ENCODE measurements around the gene RPP25L.
A peak's percentile ranks its signal among the peaks of the same experiment; 100 is the strongest.

Gene RPP25L

DNA sequence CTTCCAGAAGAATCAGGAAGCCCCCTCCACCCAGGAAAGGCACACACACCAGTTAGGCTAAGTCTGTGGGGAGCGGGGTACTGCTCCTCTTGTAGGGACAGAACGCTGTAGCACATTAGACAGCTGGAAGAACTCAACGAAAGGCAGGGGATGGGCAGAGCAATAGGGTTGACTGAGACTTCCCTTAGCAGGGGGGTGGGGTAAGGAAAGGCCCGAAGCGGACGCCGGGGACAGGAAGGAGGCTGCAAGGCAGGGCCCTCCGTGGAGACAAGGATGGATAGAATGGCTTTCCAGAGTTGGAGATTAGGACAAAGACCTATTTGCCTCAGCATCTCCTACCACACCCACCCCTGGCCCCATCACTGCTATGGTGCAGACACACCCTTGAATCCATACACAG lies 36.7 kb downstream of the RPP25L start:
- no peak overlapping the region for H3K4me3 ChIP-seq (ENCODE audit: low read length)
- no peak for DNase-seq (ENCODE audit: low read depth, low spot score)

DNA sequence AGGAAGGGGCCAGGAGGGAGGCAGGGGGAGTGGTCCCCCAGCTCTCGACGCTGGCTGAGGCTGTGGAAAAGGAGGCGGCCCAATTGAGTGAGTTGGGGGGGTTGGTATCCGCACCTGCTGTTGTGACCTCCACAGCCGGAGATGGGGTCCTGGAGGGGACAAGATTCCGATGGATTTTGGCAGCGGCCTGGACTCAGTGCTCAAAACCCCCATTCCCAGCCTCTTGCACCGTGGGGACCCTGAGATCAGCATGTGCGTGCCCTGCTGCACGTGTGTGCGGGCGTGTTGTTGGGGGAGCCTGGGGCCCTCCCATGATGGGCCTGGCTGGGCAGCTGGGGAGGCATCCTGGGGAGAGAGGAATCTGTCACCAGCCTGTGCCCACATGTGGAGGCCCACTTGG lies 37.3 kb downstream of the RPP25L start:
- DNase-seq (ENCODE audit: low read depth, low spot score) = no peak
- H3K4me3 ChIP-seq (ENCODE audit: low read length) = no peak overlapping the region

DNA sequence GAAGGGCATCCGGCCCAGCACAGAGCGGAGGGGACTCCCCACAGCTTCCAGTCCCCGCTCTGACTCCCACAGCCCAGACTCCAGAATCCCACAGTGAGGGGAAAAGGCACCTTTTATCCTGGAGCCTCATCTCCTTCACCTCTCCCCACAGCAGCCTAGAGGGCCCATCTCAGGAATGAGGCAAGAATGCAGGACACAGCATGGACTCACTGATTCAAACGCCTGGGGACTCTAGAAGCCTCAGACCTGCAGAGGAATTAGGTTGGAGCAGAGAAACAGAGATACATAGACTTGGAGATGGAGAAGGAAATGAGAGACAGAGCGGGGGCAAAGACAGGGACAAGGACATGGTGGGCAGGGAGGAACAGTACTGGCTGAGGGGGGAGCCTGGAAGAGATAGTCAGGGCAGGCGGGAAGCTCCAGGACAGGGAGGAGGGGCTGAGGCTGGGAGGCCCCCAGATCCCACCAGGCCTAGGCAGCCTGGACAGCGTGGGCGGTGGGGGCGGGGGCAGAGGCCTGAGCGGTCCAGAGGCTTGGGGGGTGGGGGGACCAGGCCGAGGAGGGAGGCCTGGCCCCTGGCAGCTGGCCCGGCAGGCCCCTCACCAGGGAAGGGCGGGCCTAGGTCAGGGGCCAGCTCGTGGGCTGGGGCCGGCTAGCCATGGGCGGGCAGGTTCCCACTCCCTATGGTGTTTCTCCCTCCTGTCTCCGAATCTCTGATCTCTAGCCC lies 38.1 kb downstream of the RPP25L start:
- H3K4me3 ChIP-seq (ENCODE audit: low read length) = no peak overlapping the region
- DNase-seq (ENCODE audit: low read depth, low spot score) = no peak

DNA sequence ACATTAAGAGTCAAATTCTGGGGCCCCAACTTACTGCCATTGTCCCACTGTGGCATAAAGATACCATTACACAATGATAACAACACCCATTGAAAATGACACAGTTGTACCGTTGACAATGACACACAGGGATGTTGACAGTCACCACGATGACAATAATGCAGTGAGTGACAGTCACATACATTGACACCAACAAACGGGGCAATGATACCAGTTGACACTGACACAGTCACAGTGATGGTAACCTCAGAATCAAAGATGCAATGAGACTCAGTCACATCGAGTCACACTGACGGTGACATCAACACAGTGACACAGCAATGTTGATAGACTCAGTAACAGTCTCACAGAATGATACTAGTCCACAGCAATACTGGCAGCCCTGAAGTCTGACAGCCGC lies 39.3 kb downstream of the RPP25L start:
- DNase-seq (ENCODE audit: low read depth, low spot score) = no peak
- H3K4me3 ChIP-seq (ENCODE audit: low read length) = no peak overlapping the region

GRCh38 chr9:34572092-34572491 lies 39.8 kb downstream of the RPP25L start:
- H3K4me3 ChIP-seq (ENCODE audit: low read length) = no peak overlapping the region
- DNase-seq (ENCODE audit: low read depth, low spot score) = no peak

DNA sequence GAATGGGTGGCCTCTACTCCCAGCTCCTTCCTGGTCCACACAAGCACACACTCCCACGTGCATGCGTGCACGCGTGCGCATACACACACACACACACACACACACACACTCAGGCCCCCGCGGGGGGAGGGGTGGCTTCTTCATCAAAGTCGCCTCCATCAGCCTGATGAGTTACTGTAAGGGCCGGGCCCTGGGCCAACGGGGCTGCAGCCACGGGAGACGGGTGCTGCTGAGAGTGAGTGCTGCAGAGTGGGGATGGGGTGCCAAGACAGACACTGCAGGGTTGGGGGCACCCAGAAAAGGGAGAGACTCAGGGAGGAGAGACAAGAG lies 40.5 kb downstream of the RPP25L start:
- no peak overlapping the region for H3K4me3 ChIP-seq (ENCODE audit: low read length)
- DNase-seq (ENCODE audit: low read depth, low spot score) = no peak

DNA sequence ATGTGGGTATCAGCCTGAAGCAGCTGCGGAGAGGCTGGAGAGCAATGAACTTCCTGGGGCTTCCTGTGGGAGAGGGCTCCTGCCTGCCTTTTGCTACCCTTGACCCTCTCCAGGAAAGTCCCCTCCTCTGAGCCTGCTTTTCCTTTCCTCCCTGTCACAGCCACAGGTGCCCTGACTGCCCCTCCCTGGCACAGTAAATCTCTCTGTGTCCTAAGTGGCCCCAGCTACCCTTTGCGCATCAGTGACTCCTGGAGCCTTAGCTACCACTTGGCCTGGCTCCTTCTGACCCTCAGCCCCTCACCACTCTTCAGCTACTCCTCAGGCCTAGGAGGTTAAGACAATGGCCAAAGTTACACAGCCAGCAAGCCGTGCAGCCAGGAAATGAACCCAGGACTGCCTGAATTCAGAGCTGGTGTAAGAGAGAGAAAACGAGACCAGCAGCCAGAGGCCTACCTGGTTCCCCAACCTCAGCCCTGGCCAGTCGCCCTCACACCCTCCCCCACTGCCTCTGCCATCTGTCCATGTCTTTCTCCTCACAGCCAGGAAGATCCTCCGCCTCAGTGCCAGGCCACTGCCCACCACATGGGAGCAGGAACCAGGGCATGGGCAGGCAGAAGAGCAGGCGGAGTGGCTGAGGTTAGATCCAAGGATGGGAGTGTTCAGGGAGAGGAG lies 41.0 kb downstream of the RPP25L start:
- H3K4me3 ChIP-seq (ENCODE audit: low read length) = no peak overlapping the region

DNA sequence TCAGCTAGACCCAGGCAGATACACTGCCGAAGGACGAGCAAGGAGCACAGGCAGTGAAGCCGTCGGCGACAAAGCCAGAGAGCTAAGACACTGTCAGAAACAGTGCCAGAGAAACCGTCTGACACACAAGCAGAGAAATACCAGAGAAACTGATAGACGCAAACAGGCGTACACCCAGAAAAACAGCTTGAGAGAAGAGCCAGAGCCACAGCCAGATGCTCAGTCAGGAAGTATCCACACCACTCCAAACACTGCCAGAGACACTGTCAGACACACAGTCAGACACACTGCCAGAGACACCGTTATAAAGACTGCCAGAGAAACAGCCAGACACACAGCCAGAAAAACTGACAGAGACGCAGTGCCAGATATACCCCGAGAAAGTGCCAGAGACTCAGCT lies 41.5 kb downstream of the RPP25L start:
- H3K4me3 ChIP-seq (ENCODE audit: low read length) = no peak overlapping the region
- no peak for DNase-seq (ENCODE audit: low read depth, low spot score)

More for the DNA sequence above, 41.0 kb downstream of the RPP25L start:
- no peak for DNase-seq (ENCODE audit: low read depth, low spot score)

DNA sequence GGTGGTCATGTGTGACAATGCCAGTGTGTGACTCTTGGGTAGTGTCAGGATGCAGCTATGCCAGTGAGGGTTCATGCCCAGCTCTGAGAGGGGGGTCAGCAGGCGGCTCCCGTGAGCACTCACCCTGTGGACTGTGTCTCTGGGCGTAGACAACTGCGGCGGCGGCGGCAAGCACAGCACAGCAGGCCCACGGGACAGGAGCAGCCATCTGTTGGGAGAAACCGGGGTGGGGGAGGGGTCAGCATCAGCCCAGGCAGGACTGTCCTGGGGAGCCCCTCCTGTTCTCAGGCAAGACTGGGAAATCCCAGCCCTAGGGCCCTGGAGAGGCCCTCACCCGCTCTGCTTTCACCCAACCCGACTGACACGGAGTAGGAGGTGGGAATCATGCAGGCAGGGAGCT lies 43.1 kb downstream of the RPP25L start:
- no peak for DNase-seq (ENCODE audit: low read depth, low spot score)
- no peak overlapping the region for H3K4me3 ChIP-seq (ENCODE audit: low read length)

DNA sequence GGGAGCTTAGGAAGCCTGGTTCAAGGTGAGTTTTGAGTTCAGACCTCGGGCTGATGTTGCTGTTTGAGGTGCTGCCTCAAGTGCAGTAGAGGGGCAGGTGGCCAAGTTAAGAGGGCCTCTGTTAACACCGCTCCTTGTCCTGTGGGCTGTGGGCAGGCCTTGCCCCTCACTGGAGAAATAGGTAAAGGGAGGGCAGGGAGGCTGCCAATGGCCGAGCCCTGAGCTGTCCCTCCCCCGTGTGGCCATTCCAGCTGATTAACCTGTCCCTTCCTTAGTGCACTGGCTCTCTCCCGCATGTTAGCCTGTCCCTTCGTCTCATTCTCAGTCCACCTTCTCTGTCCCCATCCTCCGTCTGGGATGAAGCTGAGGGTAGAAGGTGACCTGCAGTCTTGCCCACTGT lies 43.8 kb downstream of the RPP25L start:
- no peak for DNase-seq (ENCODE audit: low read depth, low spot score)
- no peak overlapping the region for H3K4me3 ChIP-seq (ENCODE audit: low read length)

DNA sequence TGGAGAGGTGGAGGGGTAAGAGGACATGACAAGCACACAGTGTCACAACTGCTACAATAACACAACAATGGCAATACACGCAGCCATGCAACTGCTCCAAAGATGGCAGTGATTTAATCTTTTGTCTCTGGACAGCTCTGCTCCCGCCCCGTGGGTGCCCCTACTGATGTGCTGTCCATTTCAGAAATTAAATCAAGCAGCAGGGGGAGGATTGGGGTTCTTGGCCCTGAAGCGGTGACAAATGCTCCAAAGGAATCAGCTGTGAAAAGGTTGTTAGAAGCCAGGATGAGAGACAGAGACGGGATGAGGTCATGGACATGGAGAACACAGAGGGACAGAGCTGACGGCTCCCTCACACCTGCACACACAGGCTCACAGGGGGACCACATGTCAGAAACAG lies 44.9 kb downstream of the RPP25L start:
- no peak overlapping the region for H3K4me3 ChIP-seq (ENCODE audit: low read length)
- no peak for DNase-seq (ENCODE audit: low read depth, low spot score)

DNA sequence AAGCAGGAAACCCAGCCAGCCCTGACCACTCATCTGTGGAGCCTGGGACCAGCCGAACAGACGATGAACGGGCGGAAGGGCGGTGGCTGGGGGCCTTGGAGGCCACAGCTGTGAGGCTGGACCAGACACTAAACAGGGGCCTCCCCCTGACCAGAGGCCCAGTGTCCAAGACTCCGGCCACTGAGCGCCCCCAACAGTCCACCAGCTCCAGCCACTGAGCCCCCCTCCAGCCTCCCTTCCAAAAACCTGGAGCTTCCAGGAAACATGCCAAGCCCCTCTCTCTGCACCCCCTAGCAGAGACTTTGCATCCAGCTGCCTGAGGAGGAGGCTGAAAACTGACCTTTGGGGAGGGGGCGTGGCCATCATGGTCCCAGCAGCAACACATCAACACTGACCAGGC lies 45.6 kb downstream of the RPP25L start:
- no peak overlapping the region for H3K4me3 ChIP-seq (ENCODE audit: low read length)

DNA sequence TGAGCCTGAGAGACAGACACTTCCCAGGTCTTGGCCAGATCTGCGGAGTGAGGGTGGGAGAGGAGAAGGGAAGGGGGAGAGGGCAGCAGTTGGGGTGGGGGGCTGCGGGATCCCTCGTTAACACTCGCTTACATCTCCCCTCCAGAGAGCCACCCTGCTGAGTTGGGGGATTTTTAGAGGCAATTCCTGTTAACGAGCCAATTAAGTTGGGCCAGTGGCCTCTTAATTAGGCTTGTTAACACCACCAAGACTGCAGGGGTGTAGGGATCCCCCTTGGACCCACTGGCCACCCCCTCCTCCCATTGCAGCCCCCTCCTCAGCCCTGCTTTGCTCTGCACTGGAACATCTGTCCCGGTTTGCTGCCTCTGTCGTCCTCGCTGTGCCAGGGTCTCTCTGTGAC lies 46.0 kb downstream of the RPP25L start:
- DNase-seq (ENCODE audit: low read depth, low spot score) = no peak

More for the DNA sequence above, 45.6 kb downstream of the RPP25L start:
- DNase-seq (ENCODE audit: low read depth, low spot score) = no peak

DNA sequence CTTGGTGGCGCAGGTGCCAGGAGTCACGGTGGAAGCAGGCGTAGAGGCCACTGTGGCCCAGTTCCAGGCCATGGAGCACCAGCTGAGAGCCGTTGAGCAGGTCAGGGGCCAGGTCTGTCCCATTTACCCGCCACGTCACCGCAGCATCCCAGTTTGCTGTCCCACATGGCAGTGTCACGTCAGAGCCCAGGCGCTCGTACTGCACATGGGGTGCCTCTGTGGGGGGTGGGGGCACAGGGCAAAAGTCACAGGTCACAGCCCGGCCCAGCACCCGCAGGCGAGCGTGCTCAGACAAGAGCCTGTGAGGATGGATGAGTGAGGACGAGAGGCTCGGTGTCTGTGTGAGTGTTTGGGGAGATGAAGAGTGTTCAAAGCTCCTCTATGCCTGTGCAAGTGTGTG lies 47.3 kb downstream of the RPP25L start:
- DNase-seq (ENCODE audit: low read depth, low spot score) = no peak
- no peak overlapping the region for H3K4me3 ChIP-seq (ENCODE audit: low read length)

More for the DNA sequence above, 46.0 kb downstream of the RPP25L start:
- H3K4me3 ChIP-seq (ENCODE audit: low read length) = no peak overlapping the region

GRCh38 chr9:34563262-34563661 lies 48.6 kb downstream of the RPP25L start:
- no peak overlapping the region for H3K4me3 ChIP-seq (ENCODE audit: low read length)
- DNase-seq (ENCODE audit: low read depth, low spot score) = peak; percentile 23

GRCh38 chr9:34562135-34562745 lies 49.7 kb downstream of the RPP25L start:
- no peak overlapping the region for H3K4me3 ChIP-seq (ENCODE audit: low read length)
- DNase-seq (ENCODE audit: low read depth, low spot score) = no peak

GRCh38 chr9:34560599-34561214 lies 51.2 kb downstream of the RPP25L start:
- H3K4me3 ChIP-seq (ENCODE audit: low read length) = no peak overlapping the region
- DNase-seq (ENCODE audit: low read depth, low spot score) = no peak
